Measurements from ENCODE around the gene WDR73.

WDR73 gene

GRCh38 chr15:84621358-84621979 lies 32.6 kb downstream of the WDR73 start:
- H3K4me3 ChIP-seq (replicated peaks in 1 of 2; ENCODE audit: low read depth in 2 of 2, low read length in 2 of 2) = no peak overlapping the region
- no peak for DNase-seq (ENCODE audit: low read depth in 2 of 2)
- no peak for TF ChIP-seq CTCF (IDR thresholded peaks at IDR 0.05; ENCODE audit: low read depth, low read length)

GRCh38 chr15:84620626-84621025 lies 33.5 kb downstream of the WDR73 start:
- H3K4me3 ChIP-seq (replicated peaks in 1 of 2; ENCODE audit: low read depth in 2 of 2, low read length in 2 of 2) = no peak overlapping the region
- TF ChIP-seq CTCF (IDR thresholded peaks at IDR 0.05; ENCODE audit: low read depth, low read length) = no peak
- DNase-seq (ENCODE audit: low read depth in 2 of 2) = no peak

GRCh38 chr15:84616235-84616634 lies 37.8 kb downstream of the WDR73 start:
- peak in 1 of 2 donors; percentile 6 for DNase-seq (ENCODE audit: low read depth in 2 of 2)
- H3K4me3 ChIP-seq (replicated peaks in 1 of 2; ENCODE audit: low read depth in 2 of 2, low read length in 2 of 2) = no peak overlapping the region
- TF ChIP-seq CTCF (IDR thresholded peaks at IDR 0.05; ENCODE audit: low read depth, low read length) = no peak

- H3K4me3 ChIP-seq (replicated peaks in 1 of 2; ENCODE audit: low read depth in 2 of 2, low read length in 2 of 2) = no peak overlapping the region
- TF ChIP-seq CTCF (IDR thresholded peaks at IDR 0.05; ENCODE audit: low read depth, low read length) = no peak
- peak in 1 of 2 donors; percentile 62 for DNase-seq (ENCODE audit: low read depth in 2 of 2)
These were observed 42.5 kb downstream of the WDR73 start for GRCh38 chr15:84611631-84612030.

GRCh38 chr15:84609818-84610525 lies 44.1 kb downstream of the WDR73 start:
- DNase-seq (ENCODE audit: low read depth in 2 of 2) = no peak
- TF ChIP-seq CTCF (IDR thresholded peaks at IDR 0.05; ENCODE audit: low read depth, low read length) = no peak
- no peak overlapping the region for H3K4me3 ChIP-seq (replicated peaks in 1 of 2; ENCODE audit: low read depth in 2 of 2, low read length in 2 of 2)

- TF ChIP-seq CTCF (IDR thresholded peaks at IDR 0.05; ENCODE audit: low read depth, low read length) = no peak
- no peak overlapping the region for H3K4me3 ChIP-seq (replicated peaks in 1 of 2; ENCODE audit: low read depth in 2 of 2, low read length in 2 of 2)
- DNase-seq (ENCODE audit: low read depth in 2 of 2) = no peak
These were observed 45.3 kb downstream of the WDR73 start for GRCh38 chr15:84608707-84609284.

All from cardiac fibroblast (primary cell).